Measurements from ENCODE around the gene GPD1.
"Not testable (repeated sequence)": the region's sequence is repeated elsewhere in the genome, so short reads cannot be mapped to it uniquely, and the experiment has no call there.

GPD1 gene

GRCh38 chr12:50079771-50080170 lies 24.0 kb upstream of the GPD1 start:
- no peak for TF ChIP-seq CTCF (IDR thresholded peaks at IDR 0.05; ENCODE audit: control insufficient read depth, insufficient read depth, low read depth, low read length, missing control alignments)
- no peak overlapping the region for H3K4me3 ChIP-seq (ENCODE audit: control insufficient read depth, low read depth, low read length)
- no peak for DNase-seq (ENCODE audit: low read depth)

DNA sequence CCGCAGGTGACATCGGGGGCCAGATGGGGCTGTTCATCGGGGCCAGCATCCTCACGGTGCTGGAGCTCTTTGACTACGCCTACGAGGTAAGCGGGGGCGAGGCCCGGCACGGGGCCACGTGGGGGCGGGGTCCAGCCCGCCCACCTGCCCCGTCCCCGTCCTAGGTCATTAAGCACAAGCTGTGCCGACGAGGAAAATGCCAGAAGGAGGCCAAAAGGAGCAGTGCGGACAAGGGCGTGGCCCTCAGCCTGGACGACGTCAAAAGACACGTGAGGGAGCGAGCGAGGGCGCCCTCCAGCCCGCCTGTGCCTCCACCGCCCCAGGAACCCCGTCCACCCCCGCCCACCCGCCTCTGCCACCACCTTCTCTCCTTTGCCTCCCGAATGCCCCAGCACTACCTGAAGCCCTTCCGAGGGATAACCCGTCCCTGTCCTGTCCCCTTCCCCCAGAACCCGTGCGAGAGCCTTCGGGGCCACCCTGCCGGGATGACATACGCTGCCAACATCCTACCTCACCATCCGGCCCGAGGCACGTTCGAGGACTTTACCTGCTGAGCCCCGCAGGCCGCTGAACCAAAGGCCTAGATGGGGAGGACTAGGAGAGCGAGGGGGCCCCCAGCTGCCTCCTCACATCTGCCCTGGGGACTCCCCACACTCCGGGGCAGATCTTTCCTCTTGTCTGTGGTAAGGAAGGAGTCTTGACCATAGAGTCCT lies 22.6 kb upstream of the GPD1 start:
- DNase-seq (ENCODE audit: low read depth), result no peak
- no peak for TF ChIP-seq CTCF (IDR thresholded peaks at IDR 0.05; ENCODE audit: control insufficient read depth, insufficient read depth, low read depth, low read length, missing control alignments)
- no peak overlapping the region for H3K4me3 ChIP-seq (ENCODE audit: control insufficient read depth, low read depth, low read length)

GRCh38 chr12:50082644-50083043 lies 21.2 kb upstream of the GPD1 start:
- H3K4me3 ChIP-seq (ENCODE audit: control insufficient read depth, low read depth, low read length), result no peak overlapping the region
- TF ChIP-seq CTCF (IDR thresholded peaks at IDR 0.05; ENCODE audit: control insufficient read depth, insufficient read depth, low read depth, low read length, missing control alignments), result no peak
- DNase-seq (ENCODE audit: low read depth), result no peak

DNA sequence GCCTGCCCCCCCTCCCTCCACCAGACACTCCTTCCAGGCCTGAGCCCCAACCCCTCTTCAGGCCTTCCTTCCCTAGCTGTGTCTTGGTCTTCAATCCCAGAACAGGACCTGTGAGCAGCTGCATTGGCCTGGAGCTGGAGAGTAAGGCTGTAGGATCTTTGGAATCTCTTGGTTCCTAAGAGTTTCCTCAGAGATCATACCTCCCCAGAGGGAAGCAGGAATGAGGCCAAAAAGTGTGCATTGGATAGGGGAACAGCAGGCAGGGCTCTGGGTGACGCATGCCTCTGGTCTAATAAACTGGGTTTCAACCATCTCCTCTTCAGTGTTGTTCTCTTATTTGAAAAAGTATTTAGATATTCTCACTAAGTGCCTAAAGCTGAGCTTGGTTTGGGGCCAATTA lies 20.5 kb upstream of the GPD1 start:
- no peak overlapping the region for H3K4me3 ChIP-seq (ENCODE audit: control insufficient read depth, low read depth, low read length)
- DNase-seq (ENCODE audit: low read depth), result no peak
- no peak for TF ChIP-seq CTCF (IDR thresholded peaks at IDR 0.05; ENCODE audit: control insufficient read depth, insufficient read depth, low read depth, low read length, missing control alignments)

GRCh38 chr12:50084409-50084774 lies 19.4 kb upstream of the GPD1 start:
- peak overlapping the region; percentile 74 for H3K4me3 ChIP-seq (ENCODE audit: control insufficient read depth, low read depth, low read length)
- DNase-seq (ENCODE audit: low read depth), result not testable (repeated sequence)

GRCh38 chr12:50084775-50085614 lies 18.8 kb upstream of the GPD1 start, which contains the start of gene SMARCD1:
Gene SMARCD1, plus strand, starts transcription at chr12:50085342. Its CDS starts 28 bp downstream, at chr12:50085370.
- peak; percentile 54 for TF ChIP-seq CTCF (IDR thresholded peaks at IDR 0.05; ENCODE audit: control insufficient read depth, insufficient read depth, low read depth, low read length, missing control alignments)
- DNase-seq (ENCODE audit: low read depth), result peak; percentile 60
- H3K4me3 ChIP-seq (ENCODE audit: control insufficient read depth, low read depth, low read length), result peak within 1 kb of the TSS; percentile 74

- DNase-seq (ENCODE audit: low read depth), result no peak
- peak overlapping the region; percentile 74 for H3K4me3 ChIP-seq (ENCODE audit: control insufficient read depth, low read depth, low read length)
- TF ChIP-seq CTCF (IDR thresholded peaks at IDR 0.05; ENCODE audit: control insufficient read depth, insufficient read depth, low read depth, low read length, missing control alignments), result no peak
Observed at GRCh38 chr12:50085615-50086072, 18.2 kb upstream of the GPD1 start.
